H9 (cell line): Measurements from ENCODE around the gene IL1RAPL2. TPM values are rescaled to one million over a fixed set of nuclear protein-coding genes. Genes with fewer than 3 reads are reported as not detected.

Source experiments
- DNase-seq: peaks from one replicate; pipeline ENCODE4 v3.0.0-alpha.2; 2017
- H2AFZ ChIP-seq: one replicate; pipeline ENCODE4 v1.6.1; 2013; ENCODE audit warnings: mild to moderate bottlenecking, low read length, control low read depth, moderate library complexity
- H2AK5ac ChIP-seq: 2 replicates; pipeline ENCODE4 v1.6.1; 2013; ENCODE audit warnings: low read length, control low read depth, mixed read lengths; ENCODE audit not compliant: insufficient read length
- H2BK120ac ChIP-seq: one replicate; pipeline ENCODE4 v1.6.1; 2013; ENCODE audit warnings: low read depth, mild to moderate bottlenecking, low read length, control low read depth, inconsistent platforms; ENCODE audit not compliant: poor library complexity, severe bottlenecking
- H2BK12ac ChIP-seq: 2 replicates; pipeline ENCODE4 v1.6.1; 2013; ENCODE audit warnings: low read length, control low read depth, mixed read lengths, low read depth; ENCODE audit not compliant: insufficient read length
- H2BK15ac ChIP-seq: 2 replicates; pipeline ENCODE4 v1.6.1; 2013; ENCODE audit warnings: low read depth, low read length, control low read depth
- H2BK20ac ChIP-seq: one replicate; pipeline ENCODE4 v1.6.1; 2013; ENCODE audit warnings: low read depth, mild to moderate bottlenecking, low read length, control low read depth, inconsistent platforms; ENCODE audit not compliant: poor library complexity, severe bottlenecking
- H2BK5ac ChIP-seq: 2 replicates; pipeline ENCODE4 v1.6.1; 2013; ENCODE audit warnings: low read length, control low read depth, mixed read lengths; ENCODE audit not compliant: insufficient read length
- H3K14ac ChIP-seq: 2 replicates; pipeline ENCODE4 v1.6.1; 2013; ENCODE audit warnings: low read length, control low read depth; ENCODE audit not compliant: insufficient read depth
- H3K18ac ChIP-seq: 2 replicates; pipeline ENCODE4 v1.6.1; 2013; ENCODE audit warnings: low read depth, mild to moderate bottlenecking, mixed read lengths, low read length, control low read depth; ENCODE audit not compliant: insufficient read length
- H3K23ac ChIP-seq: 2 replicates; pipeline ENCODE4 v1.6.1; 2013; ENCODE audit warnings: low read length, control low read depth, mixed read lengths, low read depth; ENCODE audit not compliant: insufficient read length
- H3K23me2 ChIP-seq: 2 replicates; pipeline ENCODE4 v1.6.1; 2013; ENCODE audit warnings: low read depth, mild to moderate bottlenecking, mixed read lengths, low read length, control low read depth; ENCODE audit not compliant: insufficient read length, poor library complexity, severe bottlenecking
- H3K27ac ChIP-seq: 2 replicates; pipeline ENCODE4 v1.5.1; 2013; ENCODE audit warnings: low read length, control low read depth, mixed read lengths, low read depth; ENCODE audit not compliant: insufficient read length
- H3K27me3 ChIP-seq: 2 replicates; pipeline ENCODE4 v1.6.1; 2013; ENCODE audit warnings: low read length, control low read depth, inconsistent platforms; ENCODE audit not compliant: insufficient read depth
- H3K4ac ChIP-seq: 2 replicates; pipeline ENCODE4 v1.6.1; 2013; ENCODE audit warnings: low read depth, mild to moderate bottlenecking, control low read depth, inconsistent platforms, low read length, moderate library complexity
- H3K4me1 ChIP-seq: 2 replicates; pipeline ENCODE4 v1.6.1; 2013; ENCODE audit warnings: low read length, control low read depth, inconsistent platforms; ENCODE audit not compliant: insufficient read depth
- H3K4me2 ChIP-seq: 2 replicates; pipeline ENCODE4 v1.6.1; 2013; ENCODE audit warnings: low read length, control low read depth, mixed read lengths; ENCODE audit not compliant: insufficient read length, insufficient read depth
- H3K56ac ChIP-seq: 2 replicates; pipeline ENCODE4 v1.6.1; 2013; ENCODE audit warnings: low read depth, mild to moderate bottlenecking, mixed read lengths, low read length, control low read depth; ENCODE audit not compliant: insufficient read length
- H3K79me1 ChIP-seq: 2 replicates; pipeline ENCODE4 v1.6.1; 2013; ENCODE audit warnings: low read depth, mild to moderate bottlenecking, moderate library complexity, low read length, control low read depth, inconsistent platforms; ENCODE audit not compliant: insufficient read depth, poor library complexity, severe bottlenecking
- H3K79me2 ChIP-seq: 2 replicates; pipeline ENCODE4 v1.6.1; 2013; ENCODE audit warnings: low read length, control low read depth, inconsistent platforms; ENCODE audit not compliant: insufficient read depth
- H3K9ac ChIP-seq: 2 replicates; pipeline ENCODE4 v1.6.1; 2013; ENCODE audit warnings: low read length, control low read depth, mixed read lengths; ENCODE audit not compliant: insufficient read length; ENCODE audit errors: extremely low read depth
- H3K9me3 ChIP-seq: one replicate; pipeline ENCODE4 v1.6.1; 2013; ENCODE audit warnings: low read depth, low read length, inconsistent platforms; ENCODE audit not compliant: control insufficient read depth
- H3T11ph ChIP-seq: one replicate; pipeline ENCODE4 v1.6.1; 2013; ENCODE audit warnings: mild to moderate bottlenecking, low read length, control low read depth, inconsistent platforms
- H4K20me1 ChIP-seq: one replicate; pipeline ENCODE4 v1.6.1; 2013; ENCODE audit not compliant: control insufficient read depth, insufficient read length, insufficient read depth
- H4K5ac ChIP-seq: 2 replicates; pipeline ENCODE4 v1.6.1; 2013; ENCODE audit warnings: low read depth, mild to moderate bottlenecking, mixed read lengths, low read length, control low read depth; ENCODE audit not compliant: insufficient read length
- H4K8ac ChIP-seq: replicated peaks from 2 replicates; pipeline ENCODE4 v1.6.1; 2013; ENCODE audit warnings: low read length, control low read depth, mixed read lengths, low read depth; ENCODE audit not compliant: insufficient read length
- H4K91ac ChIP-seq: 2 replicates; pipeline ENCODE4 v1.6.1; 2013; ENCODE audit warnings: low read depth, mild to moderate bottlenecking, moderate library complexity, mixed read lengths, low read length, control low read depth; ENCODE audit not compliant: insufficient read length
- H3K27ac Mint-ChIP-seq, 3 experiments: 2 replicates in 2 of 3; 3 replicates in 1 of 3; pipeline ENCODE4 v1.8.0; 2020 to 2021; ENCODE audit warnings: mixed read lengths in 3 of 3, mild to moderate bottlenecking in 1 of 3, moderate library complexity in 1 of 3
- H3K27me3 Mint-ChIP-seq: 2 replicates; pipeline ENCODE4 v1.8.0; 2021; ENCODE audit warnings: low read depth, mild to moderate bottlenecking, moderate library complexity, mixed read lengths
- H3K36me3 Mint-ChIP-seq, 3 experiments: 2 replicates in 2 of 3; 3 replicates in 1 of 3; pipeline ENCODE4 v1.8.0; 2020 to 2021; ENCODE audit warnings: low read depth in 3 of 3, mixed read lengths in 3 of 3; ENCODE audit not compliant: insufficient read depth in 1 of 3
- H3K4me1 Mint-ChIP-seq, 2 experiments: 2 replicates each; pipeline ENCODE4 v1.8.0; 2020; ENCODE audit warnings: mixed read lengths in 2 of 2
- H3K4me3 Mint-ChIP-seq, 2 experiments: 2 replicates in 1 of 2; 3 replicates in 1 of 2; pipeline ENCODE4 v1.8.0; 2020 to 2021; ENCODE audit warnings: mild to moderate bottlenecking in 2 of 2, mixed read lengths in 2 of 2, moderate library complexity in 1 of 2
- H3K9me3 Mint-ChIP-seq, 2 experiments: 2 replicates in 1 of 2; 3 replicates in 1 of 2; pipeline ENCODE4 v1.8.0; 2020; ENCODE audit warnings: mild to moderate bottlenecking in 2 of 2, mixed read lengths in 2 of 2, moderate library complexity in 1 of 2
- WGBS: extraction: QIAGEN DNeasy Blood & Tissue Kit; methylation state at CpG from one replicate; pipeline ENCODE4 v1.1.7; 2013; ENCODE audit warnings: missing lambda C conversion rate, low lambda C conversion rate, mixed read lengths; ENCODE audit not compliant: insufficient read length; ENCODE audit errors: extremely low coverage; 5-methylcytosine and 5-hydroxymethylcytosine counted together
- total RNA-seq: library from RNA; stranded (reverse); gene quantifications from 2 replicates; pipeline ENCODE4 v1.2.1, GENCODE V29; 2021
- TF ChIP-seq, protein P1 (sequence below): fragments of 200-600 bp; sonication (generic); conservative IDR thresholded peaks from 3 replicates; pipeline ENCODE4 v1.8.0; 2021; ENCODE audit warnings: antibody characterized with exemption, mild to moderate bottlenecking

Gene IL1RAPL2
- total RNA-seq, 1 experiment from 2014 or later: not detected

DNA sequence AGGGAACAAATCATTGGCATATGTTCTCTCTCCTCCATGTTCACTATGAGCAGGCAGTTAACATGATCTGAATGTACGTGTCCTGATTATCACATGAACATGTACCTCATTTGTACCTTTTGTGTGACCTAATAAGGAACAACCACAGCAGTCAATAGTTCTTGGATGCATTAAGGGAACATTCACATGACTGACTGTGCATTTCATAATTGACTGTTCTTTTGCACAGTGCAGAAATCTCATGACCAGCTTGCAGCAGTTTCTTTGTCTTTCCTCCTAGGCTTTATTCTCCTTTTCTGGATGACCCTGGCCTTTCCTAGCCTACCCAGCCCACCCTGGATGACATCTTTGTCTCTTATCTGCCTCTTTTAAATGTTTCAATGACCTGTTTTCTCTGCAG, 711.1 kb downstream of the IL1RAPL2 start:
- Histone ChIP-seq H2BK12ac (no peak overlapping the region), H2AK5ac (no peak overlapping the region), H3K79me1 (no peaks in the 10 kb centered on the region), H3K23me2 (no peaks in the 10 kb centered on the region), H3K18ac (no peak overlapping the region), H3K9ac (no peak overlapping the region), H3K4ac (no peak overlapping the region), H2AFZ (no peak overlapping the region), H2BK120ac (no peak overlapping the region), H3K4me1 (no peaks in the 10 kb centered on the region), H2BK5ac (no peak overlapping the region), H4K5ac (no peak overlapping the region), H3K56ac (no peak overlapping the region), H2BK20ac (no peak overlapping the region), H3K9me3 (no peaks in the 10 kb centered on the region), H3K27me3 (no peaks in the 10 kb centered on the region), H4K20me1 (no peaks in the 10 kb centered on the region), H4K8ac (no peak overlapping the region), H3T11ph (no peak overlapping the region), H3K23ac (no peak overlapping the region), H2BK15ac (no peak overlapping the region), H3K4me2 (no peak overlapping the region), H4K91ac (no peak overlapping the region), H3K79me2 (no peaks in the 10 kb centered on the region), H3K14ac (no peak overlapping the region), H3K27ac (no peak overlapping the region)
- peaks cover 0 to 5% (median 0%) of the 10 kb centered on the region in 3 experiments; a peak in 4 of 7 replicates for H3K36me3 Mint-ChIP-seq
- peaks cover 0 to 25% of the 10 kb centered on the region in 2 experiments; a peak in 2 of 5 replicates for H3K9me3 Mint-ChIP-seq
- no CpG with 5 or more reads among the region's 1 CpG for WGBS
- DNase-seq: no peak
- H3K27me3 Mint-ChIP-seq: no peaks in the 10 kb centered on the region
- TF ChIP-seq, protein P1, sequence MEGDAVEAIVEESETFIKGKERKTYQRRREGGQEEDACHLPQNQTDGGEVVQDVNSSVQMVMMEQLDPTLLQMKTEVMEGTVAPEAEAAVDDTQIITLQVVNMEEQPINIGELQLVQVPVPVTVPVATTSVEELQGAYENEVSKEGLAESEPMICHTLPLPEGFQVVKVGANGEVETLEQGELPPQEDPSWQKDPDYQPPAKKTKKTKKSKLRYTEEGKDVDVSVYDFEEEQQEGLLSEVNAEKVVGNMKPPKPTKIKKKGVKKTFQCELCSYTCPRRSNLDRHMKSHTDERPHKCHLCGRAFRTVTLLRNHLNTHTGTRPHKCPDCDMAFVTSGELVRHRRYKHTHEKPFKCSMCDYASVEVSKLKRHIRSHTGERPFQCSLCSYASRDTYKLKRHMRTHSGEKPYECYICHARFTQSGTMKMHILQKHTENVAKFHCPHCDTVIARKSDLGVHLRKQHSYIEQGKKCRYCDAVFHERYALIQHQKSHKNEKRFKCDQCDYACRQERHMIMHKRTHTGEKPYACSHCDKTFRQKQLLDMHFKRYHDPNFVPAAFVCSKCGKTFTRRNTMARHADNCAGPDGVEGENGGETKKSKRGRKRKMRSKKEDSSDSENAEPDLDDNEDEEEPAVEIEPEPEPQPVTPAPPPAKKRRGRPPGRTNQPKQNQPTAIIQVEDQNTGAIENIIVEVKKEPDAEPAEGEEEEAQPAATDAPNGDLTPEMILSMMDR: no peak
- H3K4me3 Mint-ChIP-seq: no peak overlapping the region
- peaks cover 3 to 14% of the 10 kb centered on the region in 2 experiments; a peak in 2 of 4 replicates for H3K4me1 Mint-ChIP-seq
- H3K27ac Mint-ChIP-seq: no peak overlapping the region
